Heart left ventricle (tissue), 16 donors: ENCODE measurements around the gene CNOT6L. TPM values are rescaled to one million over a fixed set of nuclear protein-coding genes. Genes with fewer than 3 reads are reported as not detected.

ENCODE experiments used
- ATAC-seq, 4 donors: fragments of 200-7000 bp; cut with Tn5 transposase; one replicate each; pipeline ENCODE4 v1.9.1; 2020 to 2022; ENCODE audit warnings: moderate library complexity in 4 of 4, mild to moderate bottlenecking in 3 of 4, moderate number of reproducible peaks in 1 of 4
- DNase-seq, 5 donors: peaks; one replicate each; pipeline ENCODE4 v3.0.0-alpha.2; 2020
- H3K27ac ChIP-seq, 12 donors: fragments of 200-600 bp; sonication (generic) in 4 of 12; one replicate each; pipeline versions ENCODE4 v1.5.0 to v1.8.0; 2016 to 2022; ENCODE audit warnings: mild to moderate bottlenecking in 2 of 12
- H3K27me3 ChIP-seq, 9 donors: fragments of 200-600 bp; sonication (generic) in 2 of 9; one replicate each; pipeline versions ENCODE4 v1.5.1 to v1.8.0; 2016 to 2022; ENCODE audit warnings: mild to moderate bottlenecking in 3 of 9
- H3K36me3 ChIP-seq, 9 donors: fragments of 200-600 bp; sonication (generic) in 2 of 9; one replicate each; pipeline versions ENCODE4 v1.5.0 to v1.8.0; 2018 to 2022; ENCODE audit warnings: mild to moderate bottlenecking in 2 of 9
- H3K4me1 ChIP-seq, 12 donors: fragments of 200-600 bp; sonication (generic) in 4 of 12; one replicate each; pipeline versions ENCODE4 v1.5.0 to v1.8.0; 2016 to 2022; ENCODE audit warnings: mild to moderate bottlenecking in 3 of 12
- H3K4me3 ChIP-seq, 12 donors: fragments of 200-600 bp; sonication (generic) in 4 of 12; one replicate each; pipeline versions ENCODE4 v1.5.0 to v1.8.0; 2017 to 2022; ENCODE audit warnings: mild to moderate bottlenecking in 9 of 12, moderate library complexity in 4 of 12
- H3K9me3 ChIP-seq, 12 donors: fragments of 200-600 bp; sonication (generic) in 4 of 12; one replicate each; pipeline versions ENCODE4 v1.5.0 to v1.8.0; 2016 to 2022; ENCODE audit warnings: mild to moderate bottlenecking in 1 of 12
- CTCF ChIP-seq, 12 donors: fragments of 200-600 bp; sonication (generic) in 4 of 12; IDR thresholded peaks; one replicate each; pipeline versions ENCODE4 v1.5.0 to v1.8.0; 2018 to 2022; ENCODE audit warnings: antibody characterized with exemption in 12 of 12, mild to moderate bottlenecking in 5 of 12
- POLR2A ChIP-seq, 2 donors: fragments of 450-650 bp; IDR thresholded peaks; one replicate each; pipeline ENCODE4 v1.6.1; 2017; ENCODE audit warnings: antibody characterized with exemption in 2 of 2, mild to moderate bottlenecking in 2 of 2, moderate library complexity in 2 of 2
- WGBS, 4 donors: extraction: QIAGEN DNeasy Blood & Tissue Kit in 2 of 4; methylation state at CpG; one replicate each; pipeline versions ENCODE4 v1.1.5 to v1.1.7; 2013 to 2018; 5-methylcytosine and 5-hydroxymethylcytosine counted together
- intact Hi-C, 10 donors: fragments of 100-400 bp; cut with DNase I; formaldehyde crosslinking; loops; one replicate each; pipeline versions ENCODE4 v1.11.1 to v1.14.2; 2022
- polyA plus RNA-seq, 2 donors: library from polyadenylated mRNA; stranded (reverse); fragments of 200-250 nt; gene quantifications; one replicate each; pipeline ENCODE4 v1.2.3, GENCODE V29; 2013
- total RNA-seq, 9 donors: library from RNA; depleted of rRNA in 2 of 9; stranded (reverse); fragments of >200 nt in 2 of 9; fragmentation: NEBNext Ultra II Directional in 3 of 9; extraction: Animal tissue kit (Norgen Biotek cat#: 25700) in 3 of 9; gene quantifications; one replicate each; pipeline versions ENCODE4 v1.1.0 to v1.2.4, GENCODE V29; 2016 to 2023
- donor health status: ischemic (EF 13 %, LVEDD 7.1; RV severe dilation, severe dysfunction).
- donor health status: healthy with polysubstance abuse.
- donor health status: DM: no; HTN: yes; CAD: no.
- donor health status: DM: no; HTN: no; CAD: no.
- donor health status: ischemic (EF 25% LVEDD 6.9; RV normal size, moderate dysfunction).
- donor health status: ischemic (EF 25% LVEDD 5.7; RV mildly dilated, moderate dysfunction).
- donor health status: healthy.
- donor health status: DM: yes; HTN: yes; CAD: no.
- donor health status: ischemic (EF 35%, LVEDD 5.7; RV mildly dilated, moderate dysfunction).
- donor health status: nonischemic (EF 11% LVEDD 7.7; RV severe dilation, severe dysfunction).
- donor health status: DM: yes; HTN: yes; CAD: no.
- donor health status: PGD.
- donor health status: ischemic (EF 29% LVEDD 5.4; RV normal size, mild dysfunction).
- donor health status: nonischemic (EF 23%, LVEDD 6.1; RV moderate dilation, normal function).

Gene CNOT6L
- total and polyA plus RNA-seq, 11 donors: 2.2 to 39.2 (median 18.6) TPM

- DNase-seq (no peak), ATAC-seq (peak; percentile 48 to 88 (median 76))
- WGBS, 4 donors: 46 to 53% (median 49%) methylated on average over 2 of the region's 2 CpGs
- H3K4me1 ChIP-seq: peaks cover 0 to 62% (median 40%) of the 10 kb centered on the region in 12 donors
- no peak for TF ChIP-seq CTCF (IDR thresholded peaks at IDR 0.05)
- TF ChIP-seq POLR2A (IDR thresholded peaks at IDR 0.05): no peak
- intact Hi-C loops: loop anchor here in 2 of 10 donors (5.0 to 10.0 kb wide), 2 partner anchors 38 to 56 kb away; no protein-coding TSS in a partner anchor
- H3K4me3 ChIP-seq: peak overlapping the region in 3 of 12 donors; percentile 10 to 12 (median 12)
- H3K36me3 ChIP-seq: no peaks in the 10 kb centered on the region
- no peaks in the 10 kb centered on the region for H3K27me3 ChIP-seq
- peaks cover 0 to 5% (median 0%) of the 10 kb centered on the region in 12 donors for H3K9me3 ChIP-seq
- H3K27ac ChIP-seq: peak overlapping the region in 11 of 12 donors; percentile 20 to 68 (median 55)
Measured at GRCh38 chr4:77800483-77801259, 18.5 kb downstream of the CNOT6L start.

- intact Hi-C loops: loop anchor here in 2 of 10 donors (5.0 to 10.0 kb wide), 2 partner anchors 38 to 55 kb away; no protein-coding TSS in a partner anchor
- no peak for DNase-seq
- peaks cover 0 to 10% (median 0%) of the 10 kb centered on the region in 12 donors for H3K9me3 ChIP-seq
- WGBS, 4 donors: 96 to 100% (median 98%) methylated on average over 2 of the region's 2 CpGs
- H3K36me3 ChIP-seq: no peaks in the 10 kb centered on the region
- H3K4me1 ChIP-seq: peaks cover 0 to 58% (median 40%) of the 10 kb centered on the region in 12 donors
- no peak for ATAC-seq
- H3K27ac ChIP-seq: peak overlapping the region in 11 of 12 donors; percentile 20 to 68 (median 55)
- H3K4me3 ChIP-seq: no peak overlapping the region
- no peaks in the 10 kb centered on the region for H3K27me3 ChIP-seq
- TF ChIP-seq CTCF (IDR thresholded peaks at IDR 0.05) (no peak), POLR2A (IDR thresholded peaks at IDR 0.05) (no peak)
Measured at GRCh38 chr4:77800077-77800476, 19.1 kb downstream of the CNOT6L start.

GRCh38 chr4:77798385-77798784 lies 20.8 kb downstream of the CNOT6L start:
- no peak for ATAC-seq
- H3K4me1 ChIP-seq: peaks cover 0 to 58% (median 39%) of the 10 kb centered on the region in 12 donors

More at GRCh38 chr4:77798385-77798784, 20.8 kb downstream of the CNOT6L start:
- H3K27me3 ChIP-seq: no peaks in the 10 kb centered on the region
- no peak for DNase-seq
- WGBS, 4 donors: 92 to 96% (median 93%) methylated on average over 5 of the region's 5 CpGs
- intact Hi-C loops: loop anchor here in 1 of 10 donors (10.0 kb wide), 1 partner anchor 54 kb away; no protein-coding TSS in a partner anchor
- H3K9me3 ChIP-seq: peaks cover 0 to 10% (median 0%) of the 10 kb centered on the region in 12 donors
- TF ChIP-seq POLR2A (IDR thresholded peaks at IDR 0.05): no peak
- TF ChIP-seq CTCF (IDR thresholded peaks at IDR 0.05): no peak
- no peak overlapping the region for H3K4me3 ChIP-seq
- peak overlapping the region in 1 of 12 donors; percentile 6 for H3K27ac ChIP-seq
- H3K36me3 ChIP-seq: no peaks in the 10 kb centered on the region
